IMR-90 (cell line): ENCODE data around the gene SLC2A13. TPM values are rescaled to one million over a fixed set of nuclear protein-coding genes. Genes with fewer than 3 reads are reported as not detected.

ENCODE experiments used
- ATAC-seq: fragments of 200-7000 bp; cut with Tn5 transposase; 2 replicates; pipeline ENCODE4 v1.9.1; 2020; ENCODE audit warnings: low read depth, mild to moderate bottlenecking, moderate library complexity
- BruUV-seq: library from RNA; stranded (reverse); fragments of 400-500 nt; replicated peaks from 2 replicates; lab custom pipeline; 2021; lab: Mats Ljungman, UMichigan
- CTCF ChIA-PET: fragments of 300-600 bp; formaldehyde crosslinking; extraction: SDS; loops from one replicate; lab custom pipeline; 2021; ENCODE audit warnings: antibody characterized with exemption; lab: Yijun Ruan, JAX
- POLR2A ChIA-PET: fragments of 300-600 bp; sonication (Branson Sonifier 250); formaldehyde crosslinking; loops from one replicate; lab custom pipeline; 2022; ENCODE audit warnings: antibody characterized with exemption; ENCODE audit not compliant: unreplicated experiment; lab: Charles Lee
- DNase-seq: peaks from one replicate; pipeline ENCODE4 v3.0.0; 2013
- H2AFZ ChIP-seq: replicated peaks from 2 replicates; pipeline ENCODE3; 2013; ENCODE audit warnings: low read length, mild to moderate bottlenecking; ENCODE audit not compliant: poor library complexity
- H2AK5ac ChIP-seq: 2 replicates; pipeline ENCODE4 v1.6.1; 2013; ENCODE audit warnings: low read depth, low read length, inconsistent platforms
- H2AK9ac ChIP-seq: replicated peaks from 2 replicates; pipeline ENCODE3; 2013; ENCODE audit warnings: mild to moderate bottlenecking, low read depth, low read length, moderate library complexity; ENCODE audit not compliant: poor library complexity
- H2BK120ac ChIP-seq: 2 replicates; pipeline ENCODE4 v1.6.1; 2013; ENCODE audit warnings: low read depth, low read length, inconsistent platforms
- H2BK15ac ChIP-seq: 3 replicates; pipeline ENCODE4 v1.6.1; 2013; ENCODE audit warnings: low read depth, low read length, inconsistent platforms
- H2BK20ac ChIP-seq: 2 replicates; pipeline ENCODE4 v1.6.1; 2013; ENCODE audit warnings: low read depth, mild to moderate bottlenecking, inconsistent platforms, low read length, moderate library complexity
- H2BK5ac ChIP-seq: 2 replicates; pipeline ENCODE4 v1.6.1; 2013; ENCODE audit warnings: mild to moderate bottlenecking, low read depth, low read length, inconsistent platforms; ENCODE audit not compliant: poor library complexity, severe bottlenecking
- H3K14ac ChIP-seq: replicated peaks from 2 replicates; pipeline ENCODE4 v1.6.1; 2013; ENCODE audit warnings: low read depth, low read length, inconsistent platforms
- H3K18ac ChIP-seq: 2 replicates; pipeline ENCODE4 v1.6.1; 2013; ENCODE audit warnings: low read depth, low read length, control low read depth
- H3K23ac ChIP-seq: 2 replicates; pipeline ENCODE4 v1.6.1; 2013; ENCODE audit warnings: low read depth, low read length, inconsistent platforms
- H3K27ac ChIP-seq: 2 replicates; pipeline ENCODE4 v1.5.1; 2013; ENCODE audit warnings: mild to moderate bottlenecking, control low read depth, low read length; ENCODE audit not compliant: insufficient read depth
- H3K27me3 ChIP-seq: 2 replicates; pipeline ENCODE4 v1.6.1; 2013; ENCODE audit warnings: low read length; ENCODE audit not compliant: control insufficient read depth, insufficient read depth
- H3K36me3 ChIP-seq: 2 replicates; pipeline ENCODE4 v1.6.1; 2013; ENCODE audit warnings: low read length, mixed read lengths; ENCODE audit not compliant: control insufficient read depth, insufficient read depth
- H3K4ac ChIP-seq: 2 replicates; pipeline ENCODE4 v1.6.1; 2013; ENCODE audit warnings: low read depth, low read length, inconsistent platforms
- H3K4me1 ChIP-seq: 2 replicates; pipeline ENCODE4 v1.6.1; 2013; ENCODE audit warnings: low read length, mixed read lengths; ENCODE audit not compliant: control insufficient read depth, insufficient read depth
- H3K4me2 ChIP-seq: 2 replicates; pipeline ENCODE4 v1.6.1; 2013; ENCODE audit warnings: low read depth, mild to moderate bottlenecking, control low read depth, low read length, moderate library complexity
- H3K4me3 ChIP-seq: 2 replicates; pipeline ENCODE4 v1.5.1; 2013; ENCODE audit warnings: low read depth, mild to moderate bottlenecking, control low read depth, low read length, moderate library complexity; ENCODE audit not compliant: insufficient read depth
- H3K56ac ChIP-seq: 2 replicates; pipeline ENCODE4 v1.6.1; 2013; ENCODE audit warnings: low read length, inconsistent platforms; ENCODE audit not compliant: insufficient read depth; ENCODE audit errors: extremely low read depth
- H3K79me1 ChIP-seq, 2 experiments: 2 replicates each; pipeline ENCODE4 v1.6.1; 2013; ENCODE audit warnings: low read length in 2 of 2, inconsistent platforms in 1 of 2, low read depth in 1 of 2
- H3K9ac ChIP-seq: 2 replicates; pipeline ENCODE4 v1.6.1; 2013; ENCODE audit warnings: low read depth, low read length, control low read depth
- H3K9me1 ChIP-seq: 2 replicates; pipeline ENCODE4 v1.6.1; 2013; ENCODE audit warnings: low read length, inconsistent platforms; ENCODE audit not compliant: insufficient read depth
- H3K9me3 ChIP-seq: 2 replicates; pipeline ENCODE4 v1.6.1; 2013; ENCODE audit warnings: low read length; ENCODE audit not compliant: control insufficient read depth, insufficient read depth
- H4K20me1 ChIP-seq: 2 replicates; pipeline ENCODE4 v1.6.1; 2013; ENCODE audit warnings: low read length, inconsistent platforms; ENCODE audit not compliant: insufficient read depth
- H4K5ac ChIP-seq: 2 replicates; pipeline ENCODE4 v1.6.1; 2013; ENCODE audit warnings: mild to moderate bottlenecking, low read depth, low read length, control low read depth
- H4K8ac ChIP-seq, 2 experiments: 2 replicates each; pipeline ENCODE4 v1.6.1; 2013; ENCODE audit warnings: low read depth in 2 of 2, low read length in 2 of 2, control low read depth in 1 of 2, inconsistent platforms in 1 of 2
- H4K91ac ChIP-seq: 2 replicates; pipeline ENCODE4 v1.6.1; 2013; ENCODE audit warnings: low read depth, low read length, inconsistent platforms; ENCODE audit not compliant: insufficient read depth
- BHLHE40 ChIP-seq: fragments of 150-350 bp; IDR thresholded peaks from 2 replicates; pipeline ENCODE4 v1.6.1; 2016; ENCODE audit warnings: mild to moderate bottlenecking, low read depth, low read length
- CEBPB ChIP-seq: IDR thresholded peaks from 2 replicates; pipeline ENCODE4 v1.6.1; 2012; ENCODE audit warnings: low read depth, low read length, improper control_type of control experiment
- CHD1 ChIP-seq: IDR thresholded peaks from 2 replicates; pipeline ENCODE4 v1.6.1; 2012; ENCODE audit warnings: low read depth, low read length, improper control_type of control experiment
- ELK1 ChIP-seq: fragments of 150-350 bp; IDR thresholded peaks from 2 replicates; pipeline ENCODE4 v1.6.1; 2016; ENCODE audit warnings: low read depth, mild to moderate bottlenecking, low read length, moderate library complexity, borderline replicate concordance
- FOS ChIP-seq: fragments of 150-350 bp; IDR thresholded peaks from 2 replicates; pipeline ENCODE4 v1.6.1; 2016; ENCODE audit warnings: low read depth, low read length
- MAFK ChIP-seq: IDR thresholded peaks from 2 replicates; pipeline ENCODE4 v1.6.1; 2012; ENCODE audit warnings: low read depth, low read length, improper control_type of control experiment
- MAZ ChIP-seq: IDR thresholded peaks from 2 replicates; pipeline ENCODE4 v1.6.1; 2012; ENCODE audit warnings: low read depth, mild to moderate bottlenecking, low read length, improper control_type of control experiment, moderate library complexity, borderline replicate concordance
- MXI1 ChIP-seq: IDR thresholded peaks from 2 replicates; pipeline ENCODE4 v1.6.1; 2012; ENCODE audit warnings: low read depth, mild to moderate bottlenecking, low read length, moderate library complexity, borderline replicate concordance
- NFE2L2 ChIP-seq: fragments of 150-350 bp; IDR thresholded peaks from 2 replicates; pipeline ENCODE4 v1.6.1; 2016; ENCODE audit warnings: low read depth, mild to moderate bottlenecking, low read length
- POLR2A ChIP-seq: IDR thresholded peaks from 2 replicates; pipeline ENCODE4 v1.6.1; 2012; ENCODE audit warnings: mild to moderate bottlenecking, low read depth, low read length
- RAD21 ChIP-seq: IDR thresholded peaks from 2 replicates; pipeline ENCODE4 v1.6.1; 2012; ENCODE audit warnings: low read length, improper control_type of control experiment
- RCOR1 ChIP-seq: IDR thresholded peaks from 2 replicates; pipeline ENCODE4 v1.6.1; 2012; ENCODE audit warnings: mild to moderate bottlenecking, low read length, improper control_type of control experiment; ENCODE audit not compliant: insufficient replicate concordance
- RFX5 ChIP-seq: IDR thresholded peaks from 2 replicates; pipeline ENCODE4 v1.8.0; 2012; ENCODE audit warnings: low read depth, mild to moderate bottlenecking, low read length, moderate library complexity
- SMC3 ChIP-seq: fragments of 150-350 bp; IDR thresholded peaks from 2 replicates; pipeline ENCODE4 v1.6.1; 2016; ENCODE audit warnings: low read depth, mild to moderate bottlenecking, antibody characterized with exemption, low read length, moderate library complexity
- WGBS, 2 experiments: methylation state at CpG; one replicate each; pipeline versions ENCODE4 v1.1.5 to v1.1.7; 2013; ENCODE audit warnings: missing lambda C conversion rate in 2 of 2; ENCODE audit not compliant: insufficient read length in 1 of 2; ENCODE audit errors: extremely low coverage in 2 of 2; 5-methylcytosine and 5-hydroxymethylcytosine counted together
- dilution Hi-C: fragments of 300-500 bp; cut with HindIII; formaldehyde crosslinking; loops from one replicate; pipeline ENCODE4 v1.14.3; 2018; ENCODE audit warnings: low sequenced_read_pairs; ENCODE audit not compliant: unreplicated experiment
- in situ Hi-C: fragments of 300-500 bp; cut with MboI; formaldehyde crosslinking; loops from 3 replicates; pipeline ENCODE4 v1.14.3; 2019; ENCODE audit warnings: low sequenced_read_pairs, inconsistent platforms, mixed read lengths
- intact Hi-C: fragments of 100-400 bp; cut with micrococcal nuclease; formaldehyde crosslinking; loops from 2 replicates; pipeline ENCODE4 v1.10.0; 2022
- polyA plus RNA-seq, 3 experiments: library from polyadenylated mRNA; depleted of rRNA; stranded (reverse); fragments of >200 nt; gene quantifications; 2 replicates each; pipeline ENCODE4 v1.2.3, GENCODE V29; 2012; ENCODE audit warnings: low replicate concordance in 1 of 3
- total RNA-seq: library from RNA; depleted of rRNA; stranded (reverse); fragments of >200 nt; gene quantifications from 2 replicates; pipeline ENCODE4 v1.2.3, GENCODE V29; 2012
- TF ChIP-seq, protein P1 (sequence below): conservative IDR thresholded peaks from 2 replicates; pipeline ENCODE4 v1.5.1; 2012; ENCODE audit warnings: mild to moderate bottlenecking, low read depth, low read length, improper control_type of control experiment
- TF ChIP-seq, protein P2 (sequence below): fragments of 150-350 bp; IDR thresholded peaks from 2 replicates; pipeline ENCODE4 v1.6.1; 2017; ENCODE audit warnings: mild to moderate bottlenecking, antibody characterized with exemption, low read length, low read depth

SLC2A13 gene
- total and polyA plus RNA-seq, 2 of the 4 experiments (the other 2 are of a cell fraction), result 1.5 to 3.9 TPM

GRCh38 chr12:40145896-40146295 is 40.0 kb upstream of the SLC2A13 start:
- Histone ChIP-seq H2BK15ac (no peak overlapping the region), H4K91ac (no peak overlapping the region)
- no peak for TF ChIP-seq POLR2A
- TF ChIP-seq RAD21, result no peak
- no peak for TF ChIP-seq ELK1
- TF ChIP-seq NFE2L2, result no peak
- no peak for TF ChIP-seq CEBPB
- TF ChIP-seq MXI1, result no peak
- TF ChIP-seq MAFK, result no peak
- no peak for TF ChIP-seq RFX5
- no peak for TF ChIP-seq RCOR1
- no peak for TF ChIP-seq FOS
- no peak for TF ChIP-seq CHD1
- TF ChIP-seq, protein P1, sequence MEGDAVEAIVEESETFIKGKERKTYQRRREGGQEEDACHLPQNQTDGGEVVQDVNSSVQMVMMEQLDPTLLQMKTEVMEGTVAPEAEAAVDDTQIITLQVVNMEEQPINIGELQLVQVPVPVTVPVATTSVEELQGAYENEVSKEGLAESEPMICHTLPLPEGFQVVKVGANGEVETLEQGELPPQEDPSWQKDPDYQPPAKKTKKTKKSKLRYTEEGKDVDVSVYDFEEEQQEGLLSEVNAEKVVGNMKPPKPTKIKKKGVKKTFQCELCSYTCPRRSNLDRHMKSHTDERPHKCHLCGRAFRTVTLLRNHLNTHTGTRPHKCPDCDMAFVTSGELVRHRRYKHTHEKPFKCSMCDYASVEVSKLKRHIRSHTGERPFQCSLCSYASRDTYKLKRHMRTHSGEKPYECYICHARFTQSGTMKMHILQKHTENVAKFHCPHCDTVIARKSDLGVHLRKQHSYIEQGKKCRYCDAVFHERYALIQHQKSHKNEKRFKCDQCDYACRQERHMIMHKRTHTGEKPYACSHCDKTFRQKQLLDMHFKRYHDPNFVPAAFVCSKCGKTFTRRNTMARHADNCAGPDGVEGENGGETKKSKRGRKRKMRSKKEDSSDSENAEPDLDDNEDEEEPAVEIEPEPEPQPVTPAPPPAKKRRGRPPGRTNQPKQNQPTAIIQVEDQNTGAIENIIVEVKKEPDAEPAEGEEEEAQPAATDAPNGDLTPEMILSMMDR, result no peak
- TF ChIP-seq, protein P2, sequence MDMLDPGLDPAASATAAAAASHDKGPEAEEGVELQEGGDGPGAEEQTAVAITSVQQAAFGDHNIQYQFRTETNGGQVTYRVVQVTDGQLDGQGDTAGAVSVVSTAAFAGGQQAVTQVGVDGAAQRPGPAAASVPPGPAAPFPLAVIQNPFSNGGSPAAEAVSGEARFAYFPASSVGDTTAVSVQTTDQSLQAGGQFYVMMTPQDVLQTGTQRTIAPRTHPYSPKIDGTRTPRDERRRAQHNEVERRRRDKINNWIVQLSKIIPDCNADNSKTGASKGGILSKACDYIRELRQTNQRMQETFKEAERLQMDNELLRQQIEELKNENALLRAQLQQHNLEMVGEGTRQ, result no peak
- no peak for TF ChIP-seq SMC3
- no peak for TF ChIP-seq BHLHE40
- no peak for TF ChIP-seq MAZ

More at GRCh38 chr12:40145896-40146295, 40.0 kb upstream of the SLC2A13 start:
- Histone ChIP-seq H2AK5ac (no peak overlapping the region), H3K4me3 (no peak overlapping the region), H2AFZ (no peak overlapping the region), H3K23ac (no peak overlapping the region), H3K4me2 (no peak overlapping the region), H3K9me3 (no peaks in the 10 kb centered on the region), H2BK20ac (no peak overlapping the region), H4K5ac (no peak overlapping the region), H3K9ac (no peak overlapping the region), H3K4me1 (no peaks in the 10 kb centered on the region), H4K8ac (no peak overlapping the region), H2BK120ac (no peak overlapping the region), H3K27ac (no peak overlapping the region), H2BK5ac (no peak overlapping the region), H3K36me3 (no peaks in the 10 kb centered on the region), H3K79me1 (no peaks in the 10 kb centered on the region), H3K27me3 (no peaks in the 10 kb centered on the region), H3K18ac (no peak overlapping the region), H3K4ac (no peak overlapping the region), H3K56ac (no peak overlapping the region), H3K9me1 (no peaks in the 10 kb centered on the region), H4K20me1 (no peaks in the 10 kb centered on the region), H3K14ac (no peak overlapping the region), H2AK9ac (no peak overlapping the region)
- ATAC-seq (no peak), DNase-seq (no peak)
- no TSS peak for BruUV-seq
- intact Hi-C loops (no loop called here), dilution Hi-C loops (no loop called here), in situ Hi-C loops (no loop called here)
- POLR2A ChIA-PET, result no interaction called here
- CTCF ChIA-PET, result no interaction called here
- no CpG with 5 or more reads among the region's 1 CpG for whole genome bisulfite sequencing, 2 experiments
